KMS-11 (cell line): ENCODE results near the gene GCH1.

Source experiments
- H2AFZ ChIP-seq: fragments of 200-600 bp; sonication (generic); 2 replicates; pipeline ENCODE4 v1.6.1; 2016; ENCODE audit warnings: antibody characterized with exemption, mixed run types, low read depth
- H3K27ac ChIP-seq: fragments of 200-600 bp; sonication (generic); 2 replicates; pipeline ENCODE4 v1.6.1; 2016; ENCODE audit warnings: mild to moderate bottlenecking, mixed run types
- H3K27me3 ChIP-seq: fragments of 200-600 bp; sonication (generic); 2 replicates; pipeline ENCODE4 v1.6.1; 2017; ENCODE audit warnings: mild to moderate bottlenecking, low read depth, mixed run types, moderate library complexity; ENCODE audit not compliant: insufficient read depth
- H3K36me3 ChIP-seq: fragments of 200-600 bp; sonication (generic); 2 replicates; pipeline ENCODE4 v1.6.1; 2017; ENCODE audit warnings: mild to moderate bottlenecking, mixed run types; ENCODE audit not compliant: insufficient read depth
- H3K4me1 ChIP-seq: fragments of 200-600 bp; sonication (generic); 2 replicates; pipeline ENCODE4 v1.6.1; 2016; ENCODE audit warnings: mild to moderate bottlenecking, low read depth, mixed run types; ENCODE audit not compliant: poor library complexity, severe bottlenecking
- H3K4me2 ChIP-seq: fragments of 200-600 bp; sonication (generic); 2 replicates; pipeline ENCODE4 v1.7.0; 2016; ENCODE audit warnings: mild to moderate bottlenecking, mixed run types
- H3K4me3 ChIP-seq: fragments of 200-600 bp; sonication (generic); IDR thresholded peaks from 2 replicates; pipeline ENCODE4 v1.6.1; 2017; ENCODE audit warnings: low read depth, low read length, mixed read lengths; ENCODE audit not compliant: insufficient read depth
- H3K79me2 ChIP-seq: fragments of 200-600 bp; sonication (generic); 2 replicates; pipeline ENCODE4 v1.6.1; 2016; ENCODE audit warnings: low read depth, mixed run types; ENCODE audit not compliant: insufficient read depth
- H3K9ac ChIP-seq: fragments of 200-600 bp; sonication (generic); 2 replicates; pipeline ENCODE4 v1.6.1; 2016; ENCODE audit warnings: mild to moderate bottlenecking, mixed run types
- H4K20me1 ChIP-seq: fragments of 200-600 bp; sonication (generic); 2 replicates; pipeline ENCODE4 v1.6.1; 2016; ENCODE audit warnings: mild to moderate bottlenecking, mixed run types; ENCODE audit not compliant: insufficient read depth
- TF ChIP-seq, protein P1 (sequence below): fragments of 200-600 bp; sonication (generic); conservative IDR thresholded peaks from 2 replicates; pipeline ENCODE4 v1.6.1; 2017; ENCODE audit warnings: low read depth, mild to moderate bottlenecking, antibody characterized with exemption, low read length, moderate library complexity, mixed read lengths

GCH1 gene

DNA sequence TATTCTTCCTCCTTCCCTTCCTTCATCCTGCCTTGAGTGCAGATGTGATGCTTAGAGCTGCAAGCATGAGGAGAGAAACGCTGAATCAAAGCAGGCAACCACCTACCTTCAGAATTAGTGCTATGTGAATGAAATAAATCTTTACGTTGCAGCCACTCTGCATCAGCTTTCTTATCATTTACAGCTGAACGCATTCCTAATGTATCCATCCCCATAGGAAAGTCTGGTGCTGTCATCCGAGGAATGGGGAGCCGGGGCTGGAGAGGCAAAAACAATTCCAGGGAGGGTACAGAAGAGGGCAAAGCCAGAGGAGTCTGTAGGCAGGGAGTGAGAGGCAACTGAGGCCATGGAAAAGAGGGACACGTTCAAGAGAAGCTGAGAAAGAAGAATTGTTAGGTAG is 90.0 kb downstream of the GCH1 start:
- Histone ChIP-seq H3K27me3 (no peaks in the 10 kb centered on the region), H3K4me1 (no peaks in the 10 kb centered on the region), H3K36me3 (no peaks in the 10 kb centered on the region), H3K4me3 (no peak overlapping the region), H3K9ac (no peak overlapping the region), H3K4me2 (no peak overlapping the region), H4K20me1 (no peaks in the 10 kb centered on the region), H3K27ac (no peak overlapping the region), H3K79me2 (no peaks in the 10 kb centered on the region), H2AFZ (no peak overlapping the region)
- TF ChIP-seq, protein P1, sequence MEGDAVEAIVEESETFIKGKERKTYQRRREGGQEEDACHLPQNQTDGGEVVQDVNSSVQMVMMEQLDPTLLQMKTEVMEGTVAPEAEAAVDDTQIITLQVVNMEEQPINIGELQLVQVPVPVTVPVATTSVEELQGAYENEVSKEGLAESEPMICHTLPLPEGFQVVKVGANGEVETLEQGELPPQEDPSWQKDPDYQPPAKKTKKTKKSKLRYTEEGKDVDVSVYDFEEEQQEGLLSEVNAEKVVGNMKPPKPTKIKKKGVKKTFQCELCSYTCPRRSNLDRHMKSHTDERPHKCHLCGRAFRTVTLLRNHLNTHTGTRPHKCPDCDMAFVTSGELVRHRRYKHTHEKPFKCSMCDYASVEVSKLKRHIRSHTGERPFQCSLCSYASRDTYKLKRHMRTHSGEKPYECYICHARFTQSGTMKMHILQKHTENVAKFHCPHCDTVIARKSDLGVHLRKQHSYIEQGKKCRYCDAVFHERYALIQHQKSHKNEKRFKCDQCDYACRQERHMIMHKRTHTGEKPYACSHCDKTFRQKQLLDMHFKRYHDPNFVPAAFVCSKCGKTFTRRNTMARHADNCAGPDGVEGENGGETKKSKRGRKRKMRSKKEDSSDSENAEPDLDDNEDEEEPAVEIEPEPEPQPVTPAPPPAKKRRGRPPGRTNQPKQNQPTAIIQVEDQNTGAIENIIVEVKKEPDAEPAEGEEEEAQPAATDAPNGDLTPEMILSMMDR: no peak

DNA sequence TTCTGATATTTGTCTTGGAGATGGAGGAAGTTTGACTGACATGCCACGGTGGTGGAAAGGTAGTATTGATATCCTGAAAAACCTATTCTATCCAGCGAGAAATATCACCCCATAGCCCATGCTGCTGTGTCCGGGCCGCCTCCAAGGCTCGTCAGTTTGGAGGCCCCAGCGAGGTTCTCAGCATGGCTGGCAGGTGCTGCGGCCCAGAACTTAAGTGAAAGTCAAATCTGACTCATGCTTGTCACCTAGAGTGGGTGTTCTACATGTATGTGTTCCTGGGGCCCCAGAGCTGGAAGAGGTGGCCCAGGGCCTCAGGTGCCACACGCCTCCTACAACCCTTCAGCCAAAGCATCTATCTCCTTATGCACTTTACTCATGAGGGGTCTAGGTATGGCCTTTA is 92.9 kb downstream of the GCH1 start:
- no peaks in the 10 kb centered on the region for H4K20me1 ChIP-seq
- no peak overlapping the region for H3K27ac ChIP-seq
- H3K79me2 ChIP-seq: no peaks in the 10 kb centered on the region
- no peaks in the 10 kb centered on the region for H3K27me3 ChIP-seq
- H3K9ac ChIP-seq: no peak overlapping the region
- no peak overlapping the region for H3K4me3 ChIP-seq
- H3K36me3 ChIP-seq: no peaks in the 10 kb centered on the region
- TF ChIP-seq, protein P1: no peak
- H3K4me1 ChIP-seq: peaks cover 3% of the 10 kb centered on the region
- no peak overlapping the region for H2AFZ ChIP-seq
- H3K4me2 ChIP-seq: no peak overlapping the region

DNA sequence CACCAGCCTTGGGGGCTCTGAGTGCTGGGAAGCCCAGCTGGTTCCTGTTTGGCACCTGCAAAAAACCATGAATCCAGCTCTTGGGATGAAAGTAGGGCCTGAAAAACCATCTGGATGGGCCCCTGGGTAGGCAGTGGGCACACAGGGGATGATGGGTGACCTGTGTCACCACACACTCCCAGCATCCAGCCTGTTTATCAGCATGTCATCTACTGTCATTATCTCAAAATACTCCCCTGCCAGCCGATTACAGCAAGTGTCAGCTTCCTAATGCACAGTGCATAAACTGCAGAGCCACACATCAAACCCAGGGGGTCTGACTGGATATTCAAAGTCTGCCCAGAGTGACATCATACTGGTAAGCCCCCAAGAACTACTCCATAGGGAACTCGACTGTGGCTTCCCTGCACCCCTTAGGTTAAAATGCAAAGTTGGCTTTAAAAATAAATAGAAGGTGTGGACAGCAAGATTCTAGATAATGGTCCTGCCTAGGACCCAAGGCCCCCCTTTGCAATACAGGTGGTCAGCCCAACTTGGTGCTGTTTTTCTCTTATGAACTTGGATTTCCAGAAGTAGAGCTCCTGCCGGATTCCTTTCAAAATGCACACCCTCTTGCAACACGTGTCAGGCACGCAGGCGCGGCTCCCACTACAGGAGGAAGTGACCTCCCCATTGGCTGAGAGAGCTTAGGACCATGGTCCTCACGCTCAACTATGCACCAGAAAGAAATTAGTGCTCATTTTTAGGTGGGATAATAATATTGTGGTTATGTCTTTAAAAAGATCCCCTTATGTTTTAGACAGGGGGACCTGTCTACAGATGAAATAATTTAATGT is 94.1 kb downstream of the GCH1 start:
- Histone ChIP-seq H3K4me3 (no peak overlapping the region), H3K4me2 (no peak overlapping the region), H3K27me3 (no peaks in the 10 kb centered on the region), H3K27ac (no peak overlapping the region), H3K79me2 (no peaks in the 10 kb centered on the region), H3K36me3 (no peaks in the 10 kb centered on the region), H2AFZ (no peak overlapping the region), H3K9ac (no peak overlapping the region), H3K4me1 (peaks cover 3% of the 10 kb centered on the region), H4K20me1 (no peaks in the 10 kb centered on the region)
- TF ChIP-seq, protein P1: no peak

DNA sequence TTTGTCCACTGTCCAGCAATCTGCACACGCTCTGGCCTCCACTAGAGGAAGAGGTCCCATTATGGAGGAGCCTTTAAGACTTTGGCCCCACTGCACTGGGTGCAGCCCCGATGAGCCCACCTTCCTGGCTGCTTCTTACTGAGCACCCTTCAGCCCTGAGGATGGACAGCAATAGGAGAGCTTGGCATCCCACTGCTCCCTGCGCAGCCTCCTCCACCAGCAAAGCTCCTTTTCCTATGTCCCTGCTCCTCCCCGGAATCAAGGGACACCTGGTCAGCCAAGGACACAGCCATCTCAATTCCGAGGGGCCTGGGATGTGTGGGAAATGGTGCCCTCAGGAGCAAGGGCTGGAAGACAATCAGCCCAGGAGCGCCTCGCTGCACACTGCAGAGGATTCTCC is 94.7 kb downstream of the GCH1 start:
- TF ChIP-seq, protein P1: no peak
- no peaks in the 10 kb centered on the region for H4K20me1 ChIP-seq
- H3K27me3 ChIP-seq: no peaks in the 10 kb centered on the region
- H3K4me1 ChIP-seq: peaks cover 3% of the 10 kb centered on the region
- H3K36me3 ChIP-seq: no peaks in the 10 kb centered on the region
- no peaks in the 10 kb centered on the region for H3K79me2 ChIP-seq
- H3K27ac ChIP-seq: no peak overlapping the region
- H2AFZ ChIP-seq: no peak overlapping the region
- no peak overlapping the region for H3K4me2 ChIP-seq
- no peak overlapping the region for H3K9ac ChIP-seq
- no peak overlapping the region for H3K4me3 ChIP-seq
